K562 (cell line): ENCODE results near the gene ITPRIPL2. TPM values are rescaled to one million over a fixed set of nuclear protein-coding genes. Genes with fewer than 3 reads are reported as not detected.

Source experiments
- BCLAF1 ChIP-seq, 2 experiments: fragments of 450-650 bp in 1 of 2; IDR thresholded peaks; 2 replicates each; pipeline ENCODE4 v1.6.1; 2011 to 2017; ENCODE audit warnings: low read depth in 2 of 2, antibody characterized with exemption in 1 of 2, borderline replicate concordance in 1 of 2, low read length in 1 of 2, mild to moderate bottlenecking in 1 of 2, mixed read lengths in 1 of 2; ENCODE audit not compliant: control insufficient read depth in 1 of 2
- CLOCK ChIP-seq: fragments of 250-450 bp; sonication (Bioruptor Pico); IDR thresholded peaks from 2 replicates; pipeline ENCODE4 v1.4.0; 2020; ENCODE audit warnings: mild to moderate bottlenecking, moderate library complexity, borderline replicate concordance
- E4F1 ChIP-seq: fragments of 250-450 bp; sonication (Bioruptor Pico); IDR thresholded peaks from 2 replicates; pipeline ENCODE4 v1.5.0; 2021; ENCODE audit warnings: mild to moderate bottlenecking, borderline replicate concordance
- GATAD2B ChIP-seq: fragments of 450-650 bp; IDR thresholded peaks from 2 replicates; pipeline ENCODE4 v1.6.1; 2017; ENCODE audit warnings: mild to moderate bottlenecking, borderline replicate concordance
- HDAC6 ChIP-seq: IDR thresholded peaks from 2 replicates; pipeline ENCODE4 v1.6.1; 2012; ENCODE audit warnings: low read depth, mild to moderate bottlenecking, control low read depth, inconsistent platforms, low read length, moderate library complexity
- MED1 ChIP-seq: sonication (generic); formaldehyde crosslinking; IDR thresholded peaks from 2 replicates; pipeline ENCODE4 v1.8.1; 2023; ENCODE audit warnings: missing genetic modification reagents, borderline replicate concordance
- RBM15 ChIP-seq: fragments of 200-400 bp; formaldehyde crosslinking; IDR thresholded peaks from 2 replicates; pipeline ENCODE4 v1.6.1; 2018; ENCODE audit warnings: mild to moderate bottlenecking, low read length, moderate library complexity; ENCODE audit not compliant: insufficient read depth
- RREB1 ChIP-seq: fragments of 250-450 bp; sonication (Bioruptor Pico); IDR thresholded peaks from 2 replicates; pipeline ENCODE4 v1.4.0; 2020
- SAFB2 ChIP-seq: fragments of 200-400 bp; formaldehyde crosslinking; IDR thresholded peaks from 2 replicates; pipeline ENCODE4 v1.6.1; 2018; ENCODE audit warnings: borderline replicate concordance, low read length, low read depth, moderate library complexity; ENCODE audit not compliant: severe bottlenecking
- SRF ChIP-seq, 2 experiments: fragments of 250-450, 450-650 bp in 1 of 2; sonication (Bioruptor Pico) in 1 of 2; sonication (generic) in 1 of 2; formaldehyde crosslinking; IDR thresholded peaks; 2 replicates each; pipeline versions ENCODE4 v1.5.0 to v1.5.1; 2020 to 2022; ENCODE audit warnings: mild to moderate bottlenecking in 1 of 2, missing genetic modification reagents in 1 of 2
- ZFP1 ChIP-seq: fragments of 450-650 bp; formaldehyde crosslinking; IDR thresholded peaks from 2 replicates; pipeline ENCODE4 v1.4.0; 2020; ENCODE audit warnings: mild to moderate bottlenecking, mixed read lengths
- ZFPM2 ChIP-seq: fragments of 250-450 bp; sonication (Bioruptor Pico); IDR thresholded peaks from 2 replicates; pipeline ENCODE4 v1.5.1; 2022; ENCODE audit warnings: mild to moderate bottlenecking
- ZNF239 ChIP-seq: fragments of 250-450 bp; sonication (Bioruptor Pico); IDR thresholded peaks from 2 replicates; pipeline ENCODE4 v1.4.0; 2020; ENCODE audit warnings: mild to moderate bottlenecking
- polyA plus RNA-seq, 8 experiments: library from polyadenylated mRNA; depleted of rRNA in 4 of 8; stranded (reverse) in 5 of 8; unstranded in 3 of 8; fragments of >200 nt; fragmentation: Nextera tagmentation in 2 of 8; fragmentation: Illumina TruSeq in 1 of 8; extraction: Ambion mirVana in 2 of 8; extraction: Trizol in 1 of 8; gene quantifications; 2 replicates each; pipeline versions ENCODE4 v1.2.1 to v1.2.3, GENCODE V29; 2011 to 2014; ENCODE audit warnings: inconsistent platforms in 1 of 8, missing spikeins in 1 of 8
- total RNA-seq, 7 experiments: library from RNA; depleted of rRNA in 6 of 7; stranded (reverse); fragments of >200 nt in 6 of 7; fragmentation: Illumina TruSeq in 2 of 7; extraction: Trizol in 2 of 7; gene quantifications; 2 replicates each; pipeline versions ENCODE4 v1.2.1 to v1.2.3, GENCODE V29; 2011 to 2021; ENCODE audit warnings: low replicate concordance in 1 of 7

The ITPRIPL2 gene
- total and polyA plus RNA-seq, 9 of the 15 experiments (the other 6 are each of a cell fraction or from before 2014, with no cell fraction given): 0.04 to 2.2 (median 0.58) TPM

- TF ChIP-seq CLOCK (CRISPR knock-in tag) (no peak), MED1 (no peak), ZFP1 (CRISPR knock-in tag) (no peak), BCLAF1 (IDR thresholded peaks at IDR 0.05; ENCODE audit: borderline replicate concordance in 1 of 2, control insufficient read depth in 1 of 2, low read depth in 2 of 2, low read length in 1 of 2) (no peak), ZFPM2 (CRISPR knock-in tag) (no peak), E4F1 (CRISPR knock-in tag) (no peak), HDAC6 (no peak), GATAD2B (no peak), SRF (CRISPR knock-in tag; IDR thresholded peaks at IDR 0.05) (no peak), RBM15 (no peak), RREB1 (no peak), SAFB2 (no peak), ZNF239 (CRISPR knock-in tag) (no peak)
Observed at GRCh38 chr16:19118938-19119431, 5.2 kb downstream of the ITPRIPL2 start (continued).
